ENCODE data around the gene ALCAM. TPM values are rescaled to one million over a fixed set of nuclear protein-coding genes. Genes with fewer than 3 reads are reported as not detected.

Gene ALCAM
- polyA plus RNA-seq, 1 donor from 2014 or later: 94.7 TPM

DNA sequence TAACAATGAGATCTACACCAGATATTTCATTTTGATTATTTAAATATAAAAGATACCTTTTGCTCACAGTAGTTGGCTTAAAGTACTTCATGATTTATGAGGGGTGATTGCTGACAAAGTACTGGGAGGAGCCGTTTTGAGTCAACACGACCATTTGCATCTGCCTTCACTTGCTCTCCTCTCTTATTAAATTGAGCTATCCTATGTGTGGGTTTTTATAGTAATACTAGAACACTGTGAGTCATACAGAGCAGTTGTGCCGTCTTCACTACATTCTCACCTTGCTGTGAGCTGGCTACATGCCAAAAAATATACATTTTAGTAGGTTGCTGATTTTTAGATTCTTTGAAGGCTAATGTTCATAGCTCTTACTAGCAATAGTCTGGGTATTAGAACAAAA is 161.2 kb downstream of the ALCAM start:
- Histone ChIP-seq H3K4me3 (ENCODE audit: low read length) (no peak overlapping the region), H3K27ac (ENCODE audit: low read length) (no peak overlapping the region), H3K9ac (ENCODE audit: low read length) (no peak overlapping the region), H2AFZ (ENCODE audit: low read depth, low read length) (no peak overlapping the region), H3K36me3 (ENCODE audit: insufficient read depth, low read length) (peaks cover 4% of the 10 kb centered on the region), H3K9me2 (ENCODE audit: insufficient read depth, low read length) (no peaks in the 10 kb centered on the region), H3K79me2 (replicated peaks; ENCODE audit: insufficient read depth, low read length) (no peaks in the 10 kb centered on the region), H3F3A (ENCODE audit: insufficient read depth, low read length, poor library complexity, severe bottlenecking) (peaks cover 4% of the 10 kb centered on the region), H3K27me3 (ENCODE audit: insufficient read depth, low read depth, low read length) (no peaks in the 10 kb centered on the region), H4K20me1 (ENCODE audit: insufficient read depth) (no peaks in the 10 kb centered on the region), H3K9me3 (ENCODE audit: low read length) (no peaks in the 10 kb centered on the region), H3K4me2 (ENCODE audit: low read length) (no peak overlapping the region)
- no peak for TF ChIP-seq EZH2 (IDR thresholded peaks at IDR 0.05; ENCODE audit: borderline replicate concordance, insufficient read depth, low read length, poor library complexity, severe bottlenecking)
- no peak for TF ChIP-seq MXI1 (conservative IDR thresholded peaks at IDR 0.05; ENCODE audit: poor library complexity, severe bottlenecking)
- TF ChIP-seq POLR2AphosphoS5 (IDR thresholded peaks at IDR 0.05): no peak
- no peak for TF ChIP-seq SMC3 (conservative IDR thresholded peaks at IDR 0.05; ENCODE audit: poor library complexity)
- TF ChIP-seq RAD21 (conservative IDR thresholded peaks at IDR 0.05): no peak
- no peak for TF ChIP-seq REST (IDR thresholded peaks at IDR 0.05; ENCODE audit: borderline replicate concordance)
- no peak for TF ChIP-seq TAF1 (IDR thresholded peaks at IDR 0.05; ENCODE audit: low read depth)
- TF ChIP-seq, protein P1, sequence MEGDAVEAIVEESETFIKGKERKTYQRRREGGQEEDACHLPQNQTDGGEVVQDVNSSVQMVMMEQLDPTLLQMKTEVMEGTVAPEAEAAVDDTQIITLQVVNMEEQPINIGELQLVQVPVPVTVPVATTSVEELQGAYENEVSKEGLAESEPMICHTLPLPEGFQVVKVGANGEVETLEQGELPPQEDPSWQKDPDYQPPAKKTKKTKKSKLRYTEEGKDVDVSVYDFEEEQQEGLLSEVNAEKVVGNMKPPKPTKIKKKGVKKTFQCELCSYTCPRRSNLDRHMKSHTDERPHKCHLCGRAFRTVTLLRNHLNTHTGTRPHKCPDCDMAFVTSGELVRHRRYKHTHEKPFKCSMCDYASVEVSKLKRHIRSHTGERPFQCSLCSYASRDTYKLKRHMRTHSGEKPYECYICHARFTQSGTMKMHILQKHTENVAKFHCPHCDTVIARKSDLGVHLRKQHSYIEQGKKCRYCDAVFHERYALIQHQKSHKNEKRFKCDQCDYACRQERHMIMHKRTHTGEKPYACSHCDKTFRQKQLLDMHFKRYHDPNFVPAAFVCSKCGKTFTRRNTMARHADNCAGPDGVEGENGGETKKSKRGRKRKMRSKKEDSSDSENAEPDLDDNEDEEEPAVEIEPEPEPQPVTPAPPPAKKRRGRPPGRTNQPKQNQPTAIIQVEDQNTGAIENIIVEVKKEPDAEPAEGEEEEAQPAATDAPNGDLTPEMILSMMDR (IDR thresholded peaks at IDR 0.05; ENCODE audit: poor library complexity, severe bottlenecking): no peak
- TF ChIP-seq EP300 (conservative IDR thresholded peaks at IDR 0.05; ENCODE audit: poor library complexity, severe bottlenecking): no peak

DNA sequence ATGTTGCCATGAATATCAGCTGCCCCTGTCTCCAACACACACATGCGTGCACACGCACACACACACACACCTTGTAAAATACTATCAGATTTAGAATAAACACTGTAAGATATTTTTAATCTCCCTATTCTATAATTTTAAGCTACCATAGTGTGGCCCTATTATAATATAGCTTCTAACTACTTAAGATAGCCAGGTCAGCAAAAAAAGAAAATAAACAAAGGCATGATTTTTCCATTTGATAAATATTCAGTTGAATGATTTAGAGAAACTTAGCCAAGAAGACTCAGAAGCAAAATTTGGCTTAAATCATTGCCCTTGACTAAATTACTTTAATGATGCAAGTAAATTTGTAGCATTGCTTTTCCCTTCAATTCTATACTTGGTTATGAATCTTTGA is 162.2 kb downstream of the ALCAM start:
- H3K9me3 ChIP-seq (ENCODE audit: low read length): no peaks in the 10 kb centered on the region
- no peak overlapping the region for H3K4me2 ChIP-seq (ENCODE audit: low read length)
- H3K27me3 ChIP-seq (ENCODE audit: insufficient read depth, low read depth, low read length): no peaks in the 10 kb centered on the region
- H4K20me1 ChIP-seq (ENCODE audit: insufficient read depth): no peaks in the 10 kb centered on the region
- H3K9me2 ChIP-seq (ENCODE audit: insufficient read depth, low read length): no peaks in the 10 kb centered on the region
- H3K27ac ChIP-seq (ENCODE audit: low read length): no peak overlapping the region
- TF ChIP-seq, protein P1 (IDR thresholded peaks at IDR 0.05; ENCODE audit: poor library complexity, severe bottlenecking): no peak
- no peak for TF ChIP-seq EP300 (conservative IDR thresholded peaks at IDR 0.05; ENCODE audit: poor library complexity, severe bottlenecking)
- TF ChIP-seq RAD21 (conservative IDR thresholded peaks at IDR 0.05): no peak
- TF ChIP-seq EZH2 (IDR thresholded peaks at IDR 0.05; ENCODE audit: borderline replicate concordance, insufficient read depth, low read length, poor library complexity, severe bottlenecking): no peak
- no peak for TF ChIP-seq POLR2AphosphoS5 (IDR thresholded peaks at IDR 0.05)
- TF ChIP-seq MXI1 (conservative IDR thresholded peaks at IDR 0.05; ENCODE audit: poor library complexity, severe bottlenecking): no peak
- TF ChIP-seq TAF1 (IDR thresholded peaks at IDR 0.05; ENCODE audit: low read depth): no peak
- no peak for TF ChIP-seq REST (IDR thresholded peaks at IDR 0.05; ENCODE audit: borderline replicate concordance)
- no peak for TF ChIP-seq SMC3 (conservative IDR thresholded peaks at IDR 0.05; ENCODE audit: poor library complexity)
- peaks cover 4% of the 10 kb centered on the region for H3K36me3 ChIP-seq (ENCODE audit: insufficient read depth, low read length)
- H2AFZ ChIP-seq (ENCODE audit: low read depth, low read length): no peak overlapping the region
- no peaks in the 10 kb centered on the region for H3K79me2 ChIP-seq (replicated peaks; ENCODE audit: insufficient read depth, low read length)
- no peak overlapping the region for H3K9ac ChIP-seq (ENCODE audit: low read length)
- H3K4me3 ChIP-seq (ENCODE audit: low read length): no peak overlapping the region
- peaks cover 4% of the 10 kb centered on the region for H3F3A ChIP-seq (ENCODE audit: insufficient read depth, low read length, poor library complexity, severe bottlenecking)

Data from neural cell (in vitro differentiated cells).